ENCODE results near the gene FBXW11. TPM values are rescaled to one million over a fixed set of nuclear protein-coding genes. Genes with fewer than 3 reads are reported as not detected.

The FBXW11 gene
- total RNA-seq, 4 donors from 2014 or later = 35.9 to 56.8 (median 50.9) TPM

GRCh38 chr5:171934586-171934985 lies 71.9 kb downstream of the FBXW11 start:
- H3K4me3 ChIP-seq (ENCODE audit: low read depth, poor library complexity, severe bottlenecking) = no peak overlapping the region
- no peak for DNase-seq (ENCODE audit: low spot score in 2 of 2)
- WGBS, 2 donors = 95 to 97% methylated on average over 5 of the region's 5 CpGs
- intact Hi-C loops (cut with DNase I; ENCODE audit: low total_unique reads) = no loop called here
- TF ChIP-seq CTCF (IDR thresholded peaks at IDR 0.05) = no peak
- TF ChIP-seq POLR2A (IDR thresholded peaks at IDR 0.05) = no peak

- WGBS, 2 donors = 92 to 97% methylated on average over 2 of the region's 2 CpGs
- no peak overlapping the region for H3K4me3 ChIP-seq (ENCODE audit: low read depth, poor library complexity, severe bottlenecking)
- intact Hi-C loops (cut with DNase I; ENCODE audit: low total_unique reads) = no loop called here
- TF ChIP-seq POLR2A (IDR thresholded peaks at IDR 0.05) (no peak), CTCF (IDR thresholded peaks at IDR 0.05) (no peak)
- no peak for DNase-seq (ENCODE audit: low spot score in 2 of 2)
These were observed 75.3 kb downstream of the FBXW11 start for GRCh38 chr5:171931163-171931562.

GRCh38 chr5:171927345-171927941 lies 79.0 kb downstream of the FBXW11 start:
- DNase-seq (ENCODE audit: low spot score in 2 of 2) = no peak
- intact Hi-C loops (cut with DNase I; ENCODE audit: low total_unique reads) = no loop called here
- 90 to 93% methylated on average over 3 of the region's 3 CpGs for WGBS, 2 donors
- H3K4me3 ChIP-seq (ENCODE audit: low read depth, poor library complexity, severe bottlenecking) = no peak overlapping the region
- TF ChIP-seq CTCF (IDR thresholded peaks at IDR 0.05) (no peak), POLR2A (IDR thresholded peaks at IDR 0.05) (no peak)

- H3K4me3 ChIP-seq (ENCODE audit: low read depth, poor library complexity, severe bottlenecking) = no peak overlapping the region
- TF ChIP-seq POLR2A (IDR thresholded peaks at IDR 0.05) = no peak
- TF ChIP-seq CTCF (IDR thresholded peaks at IDR 0.05) = no peak
- WGBS, 2 donors = 80 to 81% methylated on average over 8 of the region's 8 CpGs
- intact Hi-C loops (cut with DNase I; ENCODE audit: low total_unique reads) = no loop called here
- no peak for DNase-seq (ENCODE audit: low spot score in 2 of 2)
These were observed 80.1 kb downstream of the FBXW11 start for GRCh38 chr5:171926311-171926710.

GRCh38 chr5:171924493-171925122 lies 81.8 kb downstream of the FBXW11 start:
- peak in 1 of 2 donors; percentile 15 for DNase-seq (ENCODE audit: low spot score in 2 of 2)
- WGBS, 2 donors = 71 to 74% methylated on average over 19 to 22 of the region's 25 CpGs
- H3K4me3 ChIP-seq (ENCODE audit: low read depth, poor library complexity, severe bottlenecking) = no peak overlapping the region
- TF ChIP-seq POLR2A (IDR thresholded peaks at IDR 0.05) (no peak), CTCF (IDR thresholded peaks at IDR 0.05) (no peak)
- intact Hi-C loops (cut with DNase I; ENCODE audit: low total_unique reads) = no loop called here
